HG03039 (cell line): ENCODE data around the gene CGB5.
"Not testable (repeated sequence)": the region's sequence is repeated elsewhere in the genome, so short reads cannot be mapped to it uniquely, and the experiment has no call there.

Source experiments
- ATAC-seq: cut with Tn5 transposase; IDR thresholded peaks from one replicate; pipeline ENCODE4 v1.9.1; 2021; ENCODE audit warnings: mild to moderate bottlenecking, moderate library complexity; ENCODE audit not compliant: unreplicated experiment

CGB5 gene

DNA sequence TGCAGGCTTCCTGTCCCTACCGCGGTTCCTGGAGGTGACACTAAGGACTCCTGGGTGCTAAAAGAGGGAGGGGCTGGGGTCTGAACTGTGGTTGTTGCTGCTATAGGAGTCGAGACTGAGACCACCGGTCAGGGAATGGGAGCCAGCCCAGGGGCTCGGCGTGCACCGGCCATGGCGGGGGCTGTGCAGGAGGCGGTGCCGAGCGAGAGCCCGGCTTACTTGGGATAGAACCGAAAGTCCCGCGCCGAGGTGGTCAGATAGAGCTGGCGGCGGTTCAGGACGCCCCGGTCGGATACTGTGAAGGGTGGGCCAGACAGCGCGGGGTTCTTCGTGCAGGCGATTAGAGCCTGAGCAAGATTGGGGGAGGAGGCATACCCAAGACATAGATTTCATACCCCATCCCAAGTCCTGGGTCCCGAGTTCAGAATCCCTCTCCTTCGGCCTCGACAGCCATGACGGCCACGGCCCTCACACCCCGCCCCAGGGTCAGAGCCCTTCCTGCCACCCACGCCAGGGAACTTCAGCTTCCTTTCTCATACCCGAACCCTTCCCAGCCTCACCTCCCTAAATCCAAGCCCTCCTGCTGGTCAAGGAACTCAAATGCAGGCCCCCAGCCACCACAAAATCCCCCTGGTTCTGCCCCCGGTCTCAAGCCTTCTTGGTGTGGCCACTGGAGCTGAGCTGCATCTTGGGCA, 13.4 kb downstream of the CGB5 start:
- ATAC-seq = not testable (repeated sequence)

DNA sequence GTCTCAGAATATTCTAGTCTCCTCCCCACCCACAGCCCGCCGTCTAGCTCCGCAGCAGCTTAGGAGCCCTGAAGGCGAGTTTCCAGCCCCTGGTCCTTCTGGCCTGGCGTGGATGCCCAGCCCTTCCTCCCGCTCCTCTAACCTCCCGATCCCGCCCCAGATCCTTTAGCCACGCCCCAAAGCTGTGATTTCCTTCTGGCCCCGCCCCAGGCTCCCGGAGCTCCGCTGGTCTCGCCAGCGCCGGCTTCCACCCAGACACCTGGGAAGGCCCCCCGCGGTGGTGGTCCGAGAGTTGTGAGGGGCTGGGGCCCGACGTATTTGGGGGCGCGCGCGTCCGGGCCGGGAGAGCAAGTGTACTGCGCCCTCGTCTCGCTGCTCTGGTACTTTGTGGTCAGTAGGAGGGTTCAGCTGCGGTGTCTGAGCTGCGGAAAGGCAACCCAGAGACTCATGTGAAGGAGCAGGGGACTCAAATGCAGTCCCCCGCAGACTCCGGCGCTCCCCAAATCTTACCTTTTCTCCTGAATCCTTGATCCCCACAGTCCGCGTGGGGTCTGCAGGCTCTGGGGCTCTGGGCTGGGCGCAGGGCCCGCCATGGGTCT, 14.1 kb downstream of the CGB5 start, which contains the start of gene CGB7:
Gene CGB7, minus strand, starts transcription at position 114 of the 599 bp plus-strand sequence. CDS start 2,374 bp downstream, outside the sequence.
- ATAC-seq = no peak

DNA sequence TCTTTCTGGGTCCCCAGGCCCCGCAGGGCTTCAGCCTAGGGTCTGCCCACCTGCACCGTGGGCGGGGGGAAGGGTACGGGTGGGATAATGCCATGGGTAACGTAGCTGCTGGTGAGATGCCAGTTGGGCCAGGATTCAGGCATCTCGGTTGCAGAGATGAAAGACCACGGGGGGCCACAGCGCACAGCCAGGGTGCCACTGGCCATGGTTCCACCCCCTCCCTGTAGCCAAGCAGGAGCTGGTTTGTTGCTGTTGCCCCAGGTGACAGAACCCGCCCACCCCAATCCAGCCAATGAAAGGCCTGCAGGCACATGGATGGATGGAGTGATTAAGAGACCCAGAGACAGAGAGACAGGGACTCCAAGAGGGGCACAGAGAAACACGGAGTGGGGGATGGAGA, 14.9 kb downstream of the CGB5 start:
- ATAC-seq = no peak

DNA sequence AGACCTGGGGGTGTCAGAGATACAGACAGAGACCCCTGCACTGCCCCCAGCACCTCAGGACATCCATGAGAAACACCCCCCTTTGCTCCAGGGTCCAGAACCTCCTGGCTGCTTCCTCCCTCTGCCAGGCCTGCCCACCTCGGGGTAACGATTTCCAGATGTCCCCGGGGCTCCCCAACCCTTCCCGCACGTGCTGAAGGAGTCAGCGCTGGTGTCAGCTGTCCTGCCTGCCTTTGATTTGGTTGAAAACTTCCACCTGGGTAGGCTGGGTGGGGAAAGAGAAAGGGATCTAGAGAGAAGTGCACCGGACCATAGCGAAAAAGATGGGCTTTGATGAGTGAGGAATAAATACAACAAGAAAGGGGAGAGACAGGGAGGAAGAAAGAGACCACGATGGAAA, 15.4 kb downstream of the CGB5 start:
- no peak for ATAC-seq

DNA sequence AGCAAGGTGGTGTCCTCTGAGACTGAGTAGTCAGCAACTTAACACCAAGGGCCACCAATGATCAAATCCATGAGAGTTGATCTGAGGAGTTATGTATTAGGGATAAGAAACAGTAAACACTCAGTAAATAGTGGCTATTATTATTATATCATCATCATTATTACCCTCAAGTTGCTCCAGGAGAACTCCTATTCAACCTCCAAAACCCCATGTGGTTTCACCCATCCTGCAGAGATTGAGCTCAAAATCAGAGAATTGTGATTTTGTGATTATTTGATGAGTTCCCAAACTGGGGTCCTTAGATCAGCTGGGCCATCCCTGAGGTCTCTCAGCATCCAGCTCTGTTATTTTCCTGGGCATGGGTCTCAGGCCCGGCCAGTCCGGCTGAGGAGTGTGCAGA, 17.4 kb downstream of the CGB5 start:
- no peak for ATAC-seq

DNA sequence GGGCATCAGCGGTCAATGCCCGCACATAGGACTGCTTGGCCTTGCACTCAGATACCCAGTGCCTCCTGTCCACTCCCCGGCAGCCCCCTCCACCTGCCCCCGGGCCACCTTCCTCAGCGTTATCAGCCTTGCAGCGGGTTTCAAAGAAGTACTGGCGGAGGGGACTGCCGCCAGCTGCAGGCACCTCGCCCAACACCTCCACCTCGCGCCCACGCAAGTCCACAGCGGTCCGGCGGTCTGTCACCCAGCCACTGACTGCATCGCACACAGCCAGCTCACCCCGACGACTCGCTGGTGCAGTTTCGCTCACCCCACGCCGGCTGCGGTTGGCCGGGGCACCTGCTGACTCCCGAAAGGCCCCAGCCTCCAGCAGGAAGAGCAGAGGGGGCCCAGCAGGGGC, 17.8 kb downstream of the CGB5 start:
- ATAC-seq = no peak

DNA sequence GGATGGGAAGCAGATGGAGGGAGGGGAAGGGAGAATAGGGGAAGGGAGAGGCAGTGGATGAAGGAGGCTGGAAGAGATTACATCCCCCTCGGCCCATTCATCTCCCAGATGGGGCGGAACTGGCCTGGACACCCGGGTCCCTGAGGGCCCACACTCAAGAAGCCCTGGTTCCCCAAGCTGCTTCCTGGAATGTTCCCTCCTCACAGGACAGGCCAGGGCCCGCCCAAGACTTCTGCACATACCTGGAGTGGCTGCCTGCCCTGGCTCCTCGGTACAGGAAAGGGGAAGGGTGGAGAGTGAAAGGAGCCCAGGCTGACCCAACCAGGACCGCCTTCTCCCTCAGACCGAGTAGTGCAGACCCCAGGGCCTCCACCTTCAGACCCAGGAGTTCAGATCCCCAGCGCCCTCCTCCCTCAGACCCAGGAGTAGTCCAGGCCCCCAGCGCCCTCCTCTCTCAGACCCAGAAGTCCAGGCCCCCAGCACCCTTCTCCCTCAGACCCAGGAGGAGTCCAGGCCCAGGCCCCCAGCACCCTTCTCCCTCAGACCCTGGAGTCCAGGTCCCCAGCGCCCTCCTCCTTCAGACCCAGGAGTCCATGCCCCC, 20.5 kb downstream of the CGB5 start:
- no peak for ATAC-seq

DNA sequence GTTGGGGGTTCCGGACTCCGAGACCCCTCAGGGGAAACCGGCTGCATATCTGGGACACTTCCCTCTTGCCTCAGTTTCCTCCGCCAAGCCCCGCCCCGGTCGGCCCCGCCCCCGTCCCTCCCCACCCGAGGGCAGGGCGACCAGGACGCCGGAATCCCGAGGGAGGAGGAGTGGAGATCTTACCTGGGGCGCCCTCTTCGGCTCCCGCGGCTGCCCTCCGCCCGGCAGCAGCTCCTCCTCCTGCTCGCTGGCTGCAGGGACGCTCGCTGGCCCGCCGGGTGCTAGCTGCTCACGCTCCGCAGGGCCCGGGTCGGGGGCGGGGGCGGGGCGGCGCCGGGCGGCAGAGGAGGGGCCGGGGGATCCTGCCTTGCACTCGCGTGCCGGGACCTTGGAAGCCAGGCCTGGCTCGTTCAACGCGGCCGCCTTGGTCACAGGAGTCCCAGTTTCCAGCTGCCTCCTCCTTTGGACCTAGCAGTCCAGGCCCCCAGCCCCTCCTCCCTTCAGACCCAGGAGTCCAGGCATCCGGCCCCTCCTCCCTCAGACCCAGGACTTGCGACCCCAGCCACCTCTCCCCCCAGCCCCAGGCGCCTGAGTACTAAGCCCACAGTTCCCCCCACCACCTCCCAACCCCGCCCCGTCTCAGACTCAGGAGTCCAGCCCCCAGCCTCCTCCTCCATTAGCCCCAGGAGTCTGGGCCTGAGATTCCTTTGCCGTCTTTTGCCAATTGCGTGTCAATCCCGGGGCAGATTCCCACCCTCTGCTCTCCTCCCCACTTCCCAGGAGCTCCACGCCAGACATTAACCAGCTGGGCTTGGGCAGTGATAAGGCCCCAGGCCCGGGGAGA, 21.3 kb downstream of the CGB5 start, which contains the start of gene NTF4:
Gene NTF4, minus strand, starts transcription at position 51 of the 844 bp plus-strand sequence. CDS start 2,821 bp downstream, outside the sequence.
- no peak for ATAC-seq

DNA sequence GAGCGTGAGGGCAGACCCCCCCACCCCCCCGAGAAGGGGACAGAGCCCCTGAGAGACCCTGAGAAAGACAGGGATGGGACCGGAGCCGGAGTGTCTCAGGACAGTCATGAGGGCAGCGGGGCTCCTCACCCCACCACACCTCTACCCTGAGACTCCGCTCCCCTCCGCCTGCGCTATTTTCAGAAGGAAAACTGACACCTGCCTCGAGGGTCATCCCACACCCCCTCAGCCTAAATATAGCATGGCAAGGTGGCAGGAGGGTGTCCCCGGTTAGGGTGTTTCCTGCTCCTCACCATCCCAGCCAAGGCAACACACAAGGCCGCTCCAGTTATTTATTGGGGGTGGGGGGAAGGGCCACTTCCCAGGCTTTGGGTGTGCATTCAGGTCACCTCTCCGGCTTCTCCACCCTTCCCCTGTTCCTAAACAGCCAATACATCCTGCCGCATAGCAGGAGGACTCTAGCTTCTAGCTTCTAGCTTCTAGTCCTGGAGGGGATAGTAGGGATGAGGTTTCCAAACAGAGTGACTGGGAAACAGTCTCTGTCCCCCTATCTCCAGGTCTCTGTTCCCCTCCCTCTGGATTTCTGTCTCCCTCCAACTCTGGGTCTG, 22.4 kb downstream of the CGB5 start:
- ATAC-seq = no peak

DNA sequence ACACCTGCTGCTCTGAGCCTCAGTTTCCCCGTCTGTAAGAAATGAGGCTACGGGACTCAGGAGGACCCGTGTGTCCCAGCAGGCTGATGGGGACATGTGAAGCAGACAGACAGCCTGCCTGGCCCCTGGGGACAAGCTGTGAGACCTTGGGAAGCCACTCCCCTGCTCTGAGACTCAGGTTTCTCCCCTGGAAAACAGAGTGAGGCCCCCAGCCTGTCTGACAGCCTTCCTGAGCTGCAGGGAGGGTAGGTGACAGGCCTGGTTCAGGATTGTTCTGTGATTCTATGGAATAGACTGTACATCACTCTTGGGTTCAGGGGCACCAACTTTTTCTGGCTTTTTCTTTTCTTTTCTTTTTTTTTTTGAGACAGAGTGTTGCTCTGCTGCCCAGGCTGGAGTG, 23.9 kb downstream of the CGB5 start:
- no peak for ATAC-seq

DNA sequence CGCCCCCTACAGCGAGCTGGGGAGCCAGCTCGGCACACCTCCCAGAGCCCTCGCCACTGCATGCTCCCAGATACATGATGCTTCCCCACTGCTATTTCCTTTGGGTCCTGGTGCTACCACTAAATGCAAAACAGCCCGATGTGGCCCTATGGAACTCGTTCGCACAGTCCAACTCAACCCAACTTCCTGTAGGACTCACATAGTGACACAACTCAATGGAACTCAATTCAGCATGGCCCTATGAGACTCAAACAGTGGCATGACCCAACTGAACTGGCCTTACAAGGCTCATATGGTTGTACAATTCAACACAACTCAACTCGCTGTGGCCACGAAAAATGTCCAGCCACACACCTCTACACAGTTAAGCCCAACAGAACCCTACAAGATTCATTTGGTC, 25.4 kb downstream of the CGB5 start:
- no peak for ATAC-seq

DNA sequence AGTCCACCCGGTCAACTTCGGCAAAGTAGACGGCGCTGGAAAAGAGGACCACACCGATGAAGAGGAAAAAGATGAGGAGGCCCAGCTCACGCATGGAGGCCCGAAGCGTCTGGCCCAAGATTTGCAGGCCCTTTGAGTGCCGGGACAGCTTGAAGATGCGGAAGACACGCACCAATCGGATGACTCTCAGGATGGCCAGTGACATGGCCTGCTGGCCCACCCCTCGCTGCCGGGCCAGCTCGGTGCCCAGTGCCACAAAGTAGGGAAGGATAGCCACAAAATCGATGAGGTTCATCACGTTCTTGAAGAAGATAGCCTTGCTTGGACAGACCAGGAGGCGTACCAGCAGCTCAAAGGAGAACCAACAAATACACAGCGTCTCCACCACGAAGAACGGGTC, 26.8 kb downstream of the CGB5 start:
- ATAC-seq = no peak

DNA sequence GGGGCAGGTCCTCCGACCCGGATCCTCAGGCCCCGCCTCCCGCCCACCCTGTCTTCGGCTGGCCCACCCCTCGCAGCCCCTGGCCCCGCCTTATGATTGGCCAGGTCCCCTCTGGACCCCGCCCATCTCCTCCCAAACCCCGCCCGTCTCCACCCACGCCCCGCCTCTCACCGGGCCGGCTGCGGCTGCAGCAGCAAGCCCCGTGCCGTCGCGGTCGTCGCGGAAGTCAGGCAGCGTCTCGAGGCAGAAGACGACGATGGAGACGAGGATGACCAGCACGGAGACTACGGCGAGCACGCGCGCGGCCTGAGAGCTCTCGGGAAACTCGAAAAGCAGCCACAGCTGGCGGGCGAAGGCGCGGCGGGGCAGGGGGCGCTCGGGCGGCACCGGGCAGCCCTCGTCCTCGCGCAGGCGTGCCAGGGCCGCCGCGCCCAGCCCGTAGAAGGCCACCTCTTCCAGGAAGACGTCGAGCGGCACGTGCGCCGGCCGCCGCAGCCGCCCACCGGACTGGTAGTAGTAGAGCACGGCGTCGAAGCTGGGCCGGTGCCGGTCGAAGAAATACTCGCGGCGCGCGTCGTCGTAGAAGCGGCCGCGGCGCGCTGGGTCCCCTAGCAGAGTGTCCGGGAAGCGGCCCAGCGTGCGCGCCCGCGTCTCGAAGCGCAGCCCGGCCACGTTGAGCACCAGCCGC, 28.4 kb downstream of the CGB5 start:
- ATAC-seq = no peak

DNA sequence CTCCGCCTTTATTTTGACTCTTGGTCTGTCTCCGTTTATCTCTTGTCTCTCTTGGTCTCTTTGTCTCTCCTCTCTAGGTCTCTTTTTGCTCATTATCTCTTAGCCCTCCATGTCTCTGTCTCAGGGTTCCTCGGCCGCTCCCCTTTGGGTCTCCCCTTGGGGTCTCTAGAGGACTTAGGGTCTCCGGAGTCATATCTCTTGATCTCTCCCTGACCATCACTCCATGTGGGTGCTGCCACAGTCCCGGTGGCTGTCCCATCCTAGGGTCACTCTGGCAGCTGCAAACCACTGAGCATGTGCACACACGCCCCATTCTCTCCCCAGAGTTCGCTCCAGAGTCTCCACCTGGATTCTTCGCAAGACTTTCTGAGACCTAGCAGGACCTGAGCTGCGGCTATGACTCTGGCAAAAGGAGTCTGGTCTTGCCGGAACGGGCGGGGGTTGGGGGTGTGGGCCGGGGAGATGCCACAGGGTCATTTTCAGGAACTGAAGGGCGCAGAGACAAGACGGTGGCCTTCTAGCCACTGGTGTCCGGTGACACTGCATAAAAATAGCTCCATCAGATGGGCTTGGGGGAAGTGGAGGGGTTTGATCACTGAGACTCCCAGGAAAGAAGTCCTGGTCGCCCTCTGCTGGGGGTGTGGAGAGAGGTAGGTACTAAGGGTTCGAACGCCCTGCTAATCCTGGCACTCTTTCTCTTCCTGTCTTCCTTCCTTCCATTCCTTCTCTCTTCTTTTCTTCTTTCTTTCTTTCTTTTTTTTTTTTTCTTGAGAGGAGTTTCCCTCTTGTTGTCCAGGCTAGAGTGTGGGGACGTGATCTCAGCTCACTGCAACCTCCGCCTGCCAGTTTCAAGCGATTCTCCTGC, 30.1 kb downstream of the CGB5 start:
- no peak for ATAC-seq

DNA sequence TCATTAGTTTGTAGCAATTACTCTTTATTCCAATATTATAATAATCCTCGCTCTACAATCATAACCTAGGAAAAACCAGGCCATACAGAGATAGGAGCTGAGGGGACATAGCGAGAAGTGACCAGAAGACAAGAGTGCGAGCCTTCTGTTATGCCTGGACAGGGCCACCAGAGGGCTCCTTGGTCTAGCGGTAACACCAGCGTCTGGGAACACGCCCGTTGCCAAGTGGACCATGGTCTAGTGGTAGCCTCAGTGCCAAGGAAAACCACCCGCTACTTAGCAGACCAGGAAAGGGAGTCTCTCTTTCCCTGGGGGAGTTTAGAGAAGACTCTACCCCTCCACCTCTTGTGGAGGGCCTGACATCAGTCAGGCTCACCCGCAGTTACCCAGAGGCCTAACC, 31.2 kb downstream of the CGB5 start:
- ATAC-seq = not testable (repeated sequence)

DNA sequence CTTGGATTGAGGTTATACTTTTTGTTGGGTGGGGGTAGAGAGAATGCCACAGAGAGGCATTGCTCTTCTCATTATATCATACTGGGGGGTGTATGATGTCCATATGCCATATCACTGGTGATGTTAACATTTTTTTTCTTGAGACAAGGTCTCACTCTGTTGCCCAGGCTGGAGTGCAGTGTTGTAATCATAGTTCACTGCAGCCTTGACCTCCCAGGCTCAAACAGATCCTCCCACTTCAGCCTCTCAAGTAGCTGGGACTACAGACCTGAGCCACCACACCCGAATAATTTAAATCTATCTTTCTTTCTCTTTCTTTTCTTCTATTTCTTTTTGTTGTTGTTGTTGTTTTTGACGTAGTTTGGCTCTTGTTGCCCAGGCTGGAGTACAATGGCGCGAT, 36.7 kb downstream of the CGB5 start:
- no peak for ATAC-seq

DNA sequence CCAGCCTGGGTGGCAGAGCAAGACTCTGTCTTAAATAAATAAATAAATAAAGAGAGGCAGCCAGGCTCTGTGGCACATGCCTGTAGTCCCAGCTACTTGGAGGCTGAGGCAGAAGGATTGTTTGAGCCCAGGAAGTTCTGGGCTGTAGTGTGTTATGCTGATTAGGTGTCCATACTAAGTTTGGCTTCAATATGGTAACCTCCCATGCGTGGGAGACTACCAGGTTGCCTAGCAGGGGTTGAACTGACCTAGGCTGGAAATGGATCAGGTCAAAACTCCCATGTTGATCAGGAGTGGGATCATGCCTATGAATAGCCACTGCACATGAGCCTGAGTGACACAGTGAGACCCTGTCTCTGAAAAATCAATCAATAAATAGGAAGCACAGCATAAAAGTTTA, 37.6 kb downstream of the CGB5 start:
- ATAC-seq = no peak

DNA sequence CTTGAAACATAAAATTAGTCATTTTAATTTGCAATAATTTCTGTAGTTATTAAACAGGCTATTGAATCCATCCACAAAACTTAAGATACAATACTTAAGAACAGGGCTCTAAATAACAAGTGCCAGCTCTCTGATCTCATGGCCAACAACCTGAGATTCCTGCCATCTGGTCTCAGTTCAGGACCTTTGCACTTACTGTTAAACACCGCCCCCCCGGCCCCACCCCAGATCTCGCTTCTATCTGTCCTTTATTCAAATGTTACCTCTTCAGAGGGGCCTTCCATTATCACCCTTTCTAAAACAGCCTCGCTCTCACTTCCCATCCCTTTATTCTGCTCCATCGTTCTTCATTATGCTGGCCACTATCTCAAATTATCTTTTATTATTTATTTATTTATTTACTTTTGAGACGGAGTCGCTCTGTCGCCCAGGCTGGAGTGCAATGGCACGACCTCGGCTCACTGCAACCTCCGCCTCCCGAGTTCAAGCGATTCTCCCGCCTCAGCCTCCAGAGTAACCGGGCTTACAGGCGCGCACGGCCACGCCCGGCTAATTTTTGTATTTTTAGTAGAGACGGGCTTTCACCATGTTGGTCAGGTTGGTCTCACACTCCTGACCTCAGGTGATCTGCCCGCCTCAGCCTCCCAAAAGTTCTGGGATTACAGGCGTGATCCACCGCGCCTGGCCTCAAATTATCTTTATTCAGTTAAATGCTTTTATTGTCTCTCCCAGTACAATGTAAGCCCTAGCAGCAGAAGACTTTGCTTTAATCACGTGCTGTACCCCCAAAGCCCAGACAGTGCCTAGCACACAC, 40.8 kb downstream of the CGB5 start:
- no peak for ATAC-seq
